DMS53 treated with DMSO at 0.1 percent for 48 hours (cell line): ENCODE data around the gene MEST.
"Not testable (repeated sequence)": the region's sequence is repeated elsewhere in the genome, so short reads cannot be mapped to it uniquely, and the experiment has no call there.

Experiments
- DNase-seq: peaks from one replicate; lab custom pipeline; 2025; ENCODE audit not compliant: unreplicated experiment; lab: John Stamatoyannopoulos, UW

Gene MEST

GRCh38 chr7:130491841-130492522 lies at the start of gene MEST:
Gene MEST (plus strand): TSS chr7:130492085. CDS start chr7:130492314, 229 bp downstream.
- DNase-seq = no peak

DNA sequence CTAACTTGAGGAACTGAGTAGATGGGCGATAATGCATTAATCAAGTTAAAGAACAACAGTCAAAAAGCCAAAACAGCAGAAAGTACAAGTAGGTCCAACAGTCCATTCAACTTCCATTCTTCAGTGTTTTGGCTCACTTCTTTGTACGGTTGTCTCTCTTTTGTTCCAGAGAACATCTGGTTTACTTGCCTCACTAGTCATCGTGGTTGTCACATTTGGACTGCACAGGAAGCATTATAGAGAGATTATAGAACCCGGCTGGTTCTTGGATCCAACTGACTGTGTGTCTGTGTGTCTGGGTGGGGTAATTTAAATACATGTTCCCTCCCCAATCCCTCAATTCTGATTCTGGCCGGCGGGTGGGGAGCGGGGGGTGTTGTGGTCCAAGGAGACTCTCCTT lies 49.3 kb upstream of the MEST start:
- DNase-seq = no peak

GRCh38 chr7:130444234-130444633 lies 47.7 kb upstream of the MEST start:
- no peak for DNase-seq

- DNase-seq = no peak
Measured at GRCh38 chr7:130444751-130445407, 47.0 kb upstream of the MEST start.

DNA sequence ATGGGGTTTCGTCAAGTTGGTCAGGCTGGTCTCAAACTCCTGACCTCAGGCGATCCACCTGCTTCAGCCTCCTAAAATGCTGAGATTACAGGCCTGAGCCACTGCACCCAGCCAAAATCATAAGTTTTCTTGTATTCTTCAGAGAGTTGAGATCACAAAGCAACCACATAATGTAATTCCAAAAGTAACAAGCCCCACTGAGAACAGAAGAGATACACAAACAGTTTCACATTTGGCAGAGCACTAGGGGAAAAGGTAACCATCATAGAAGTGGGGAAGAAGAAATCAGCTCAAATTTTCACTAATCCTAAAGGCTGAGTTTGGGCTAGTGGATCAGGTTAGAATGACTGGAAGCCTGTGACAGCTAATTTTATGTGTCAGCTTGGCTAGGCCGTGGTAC lies 45.6 kb upstream of the MEST start:
- no peak for DNase-seq

GRCh38 chr7:130451344-130451743 lies 40.5 kb upstream of the MEST start:
- DNase-seq = not testable (repeated sequence)

GRCh38 chr7:130452951-130453350 lies 38.9 kb upstream of the MEST start:
- no peak for DNase-seq

DNA sequence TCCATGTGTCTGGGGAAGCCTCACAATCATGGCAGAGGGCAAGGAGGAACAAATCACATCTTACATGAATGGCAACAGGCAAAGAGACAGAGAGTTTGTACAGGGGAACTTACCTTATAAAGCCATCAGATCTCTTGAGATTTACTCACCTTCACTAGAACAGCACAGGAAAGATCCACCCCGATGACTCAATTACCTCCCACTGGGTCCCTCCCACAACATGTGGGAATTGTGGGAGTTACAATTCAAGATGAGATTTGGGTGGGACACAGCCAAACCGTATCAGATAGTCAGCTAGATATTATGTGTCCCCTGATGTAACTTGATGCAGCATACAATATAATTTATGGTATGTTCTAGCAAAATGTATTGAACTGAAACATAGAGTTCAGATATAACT lies 36.9 kb upstream of the MEST start:
- DNase-seq = no peak

- no peak for DNase-seq
Measured at GRCh38 chr7:130458257-130458656, 33.6 kb upstream of the MEST start.

DNA sequence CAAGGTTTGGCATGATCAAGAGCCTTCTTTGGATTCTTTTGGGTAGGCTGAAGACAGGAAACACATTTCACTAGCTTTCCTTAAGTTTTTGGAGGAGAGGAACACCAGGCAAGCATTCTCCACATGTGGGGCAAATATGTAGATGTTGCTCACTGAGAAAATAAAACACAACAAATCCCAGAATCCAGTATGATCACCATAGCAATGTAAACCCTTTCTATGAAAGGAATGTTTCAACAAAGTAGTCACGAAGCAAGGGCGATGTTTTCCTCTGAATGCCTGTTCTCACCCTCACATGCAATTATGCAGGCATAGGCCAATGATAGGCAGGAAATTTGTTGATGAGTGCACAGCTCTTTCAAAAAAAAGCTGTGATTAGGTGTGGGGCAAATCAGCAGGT lies 30.6 kb upstream of the MEST start:
- DNase-seq = no peak

- no peak for DNase-seq
Measured at GRCh38 chr7:130463553-130464434, 28.1 kb upstream of the MEST start.

GRCh38 chr7:130468612-130469011 lies 23.3 kb upstream of the MEST start:
- no peak for DNase-seq

DNA sequence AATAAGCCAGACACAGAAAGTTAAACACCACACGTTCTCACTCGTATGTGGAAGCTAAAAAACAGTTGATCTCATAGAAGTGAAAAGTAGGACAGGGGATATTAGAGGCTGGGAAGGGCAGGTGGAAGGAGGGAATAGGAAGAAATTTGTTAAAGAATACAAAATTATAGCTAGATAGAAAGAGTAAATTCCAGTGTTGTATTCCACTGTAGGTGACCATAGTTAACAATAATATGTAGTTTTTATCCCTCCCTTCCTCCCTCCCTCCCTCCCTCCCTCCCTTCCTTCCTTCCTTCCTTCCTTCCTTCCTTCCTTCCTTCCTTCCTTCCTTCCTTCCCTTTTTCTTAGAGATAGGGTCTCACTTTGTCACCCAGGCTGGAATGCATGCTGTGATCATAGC lies 19.9 kb upstream of the MEST start:
- DNase-seq = no peak

- DNase-seq = no peak
Measured at GRCh38 chr7:130473289-130473688, 18.6 kb upstream of the MEST start.

- DNase-seq = no peak
Measured at GRCh38 chr7:130473876-130474275, 18.0 kb upstream of the MEST start.

- DNase-seq = no peak
Measured at GRCh38 chr7:130475776-130476175, 16.1 kb upstream of the MEST start.

GRCh38 chr7:130476297-130477150 lies 15.4 kb upstream of the MEST start:
- no peak for DNase-seq

- DNase-seq = no peak
Measured at GRCh38 chr7:130478991-130479390, 12.9 kb upstream of the MEST start.

DNA sequence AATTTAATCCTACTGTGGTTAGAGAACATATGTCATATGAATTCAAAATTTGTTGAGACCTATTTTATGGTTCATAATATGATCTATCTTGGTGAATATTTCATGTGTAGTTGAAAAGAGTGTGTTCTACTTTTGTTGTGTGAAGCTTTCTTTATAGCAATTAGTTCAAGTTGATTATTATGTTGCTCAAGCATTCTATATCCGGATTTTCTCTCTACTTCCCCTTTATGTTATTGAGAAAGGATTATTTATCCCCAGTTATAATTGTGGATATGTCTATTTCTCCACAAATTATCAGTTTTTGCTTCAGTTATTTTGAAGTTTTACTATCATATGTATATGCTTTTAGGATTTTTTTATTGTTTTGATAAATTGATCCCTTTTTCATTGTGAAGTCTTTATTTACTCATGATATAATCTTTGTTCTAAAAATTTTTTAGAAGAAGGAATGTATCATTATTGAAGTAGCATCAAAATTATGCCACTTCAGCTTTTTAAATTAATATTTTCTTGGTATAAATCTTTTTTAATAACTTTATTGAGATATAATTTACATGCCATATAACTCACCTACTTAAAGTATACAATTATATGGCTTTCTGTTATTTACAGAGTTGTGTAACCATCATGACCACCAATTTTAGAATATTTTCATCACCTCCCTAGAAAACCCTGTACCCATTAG lies 12.0 kb upstream of the MEST start:
- no peak for DNase-seq

DNA sequence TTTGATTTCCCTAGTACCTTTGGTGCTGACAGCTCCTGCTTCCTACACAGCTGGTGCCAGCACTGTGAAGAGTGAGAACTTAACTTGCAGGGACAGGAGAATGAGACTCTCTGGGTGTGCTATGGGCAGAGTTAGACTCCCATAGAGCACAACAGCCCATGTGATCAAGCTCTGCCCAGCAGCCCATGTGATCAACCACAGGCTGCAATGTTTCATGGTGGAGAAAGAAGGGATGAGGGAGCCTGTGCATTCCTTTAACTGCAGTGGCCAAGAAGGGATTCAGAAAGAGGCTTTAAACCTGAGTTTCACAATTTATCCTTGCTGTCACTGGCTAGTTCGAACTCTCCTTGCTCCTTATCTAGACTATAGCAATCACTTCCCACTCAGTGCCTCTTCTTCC lies 10.0 kb upstream of the MEST start:
- DNase-seq = no peak
